Midbrain (tissue), 1 donor: ENCODE measurements around the gene PSMD3.
"Not testable (repeated sequence)": the region's sequence is repeated elsewhere in the genome, so short reads cannot be mapped to it uniquely, and the experiment has no call there.

Source experiments
- DNase-seq: peaks from one replicate; lab custom pipeline; 2025; lab: John Stamatoyannopoulos, UW

PSMD3 gene

DNA sequence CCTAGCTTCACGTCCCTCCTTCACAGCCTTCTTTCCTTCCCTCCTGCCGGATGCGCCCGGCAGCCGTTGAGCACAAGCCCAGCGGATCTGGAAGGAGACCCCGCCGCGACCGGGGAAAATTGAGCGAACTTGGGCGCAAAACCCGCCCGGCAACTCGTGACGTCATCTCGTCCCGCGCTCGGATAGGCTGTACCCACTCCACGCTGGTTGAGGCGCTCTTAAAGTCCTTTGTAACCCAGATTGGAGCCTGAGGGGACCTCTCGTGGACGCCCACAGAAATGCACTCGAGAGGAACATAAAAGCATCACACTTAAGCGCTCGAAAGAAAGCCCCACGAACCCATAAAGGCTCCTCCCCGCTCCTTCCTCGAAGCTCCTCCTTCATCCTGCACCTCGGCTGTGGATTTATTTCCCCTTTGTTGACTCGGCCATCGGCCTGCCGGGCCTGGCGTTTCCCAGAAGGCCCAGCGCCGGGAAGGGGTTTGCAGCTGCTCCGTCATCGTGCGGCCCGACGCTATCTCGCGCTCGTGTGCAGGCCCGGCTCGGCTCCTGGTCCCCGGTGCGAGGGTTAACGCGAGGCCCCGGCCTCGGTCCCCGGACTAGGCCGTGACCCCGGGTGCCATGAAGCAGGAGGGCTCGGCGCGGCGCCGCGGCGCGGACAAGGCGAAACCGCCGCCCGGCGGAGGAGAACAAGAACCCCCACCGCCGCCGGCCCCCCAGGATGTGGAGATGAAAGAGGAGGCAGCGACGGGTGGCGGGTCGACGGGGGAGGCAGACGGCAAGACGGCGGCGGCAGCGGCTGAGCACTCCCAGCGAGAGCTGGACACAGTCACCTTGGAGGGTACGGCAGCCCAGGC, at the start of gene PSMD3:
TSS of gene PSMD3 (plus strand) at position 457 of the 856 bp plus-strand sequence. CDS start at position 621, 164 bp downstream.
- peak; percentile 100 for DNase-seq

DNA sequence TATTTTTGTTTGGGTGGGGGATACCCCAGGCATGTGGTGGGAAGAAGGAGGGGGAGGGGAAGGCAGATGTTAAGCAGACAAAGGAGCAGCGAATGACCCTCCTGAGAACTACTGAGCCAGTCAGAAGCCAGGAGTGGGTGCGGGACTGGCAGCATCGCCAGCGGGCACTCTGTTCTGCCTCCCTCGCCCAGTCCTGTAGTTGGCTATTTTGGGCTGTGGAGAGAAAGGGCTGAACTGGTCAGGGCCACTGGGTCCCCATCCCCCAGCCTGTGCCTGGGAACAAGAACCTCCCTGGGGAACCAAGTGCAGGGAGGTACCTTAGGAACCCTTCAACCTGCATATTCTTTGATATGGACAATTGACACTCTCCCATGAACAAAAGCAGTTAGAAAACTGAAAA, 46.7 kb upstream of the PSMD3 start:
- DNase-seq = no peak

DNA sequence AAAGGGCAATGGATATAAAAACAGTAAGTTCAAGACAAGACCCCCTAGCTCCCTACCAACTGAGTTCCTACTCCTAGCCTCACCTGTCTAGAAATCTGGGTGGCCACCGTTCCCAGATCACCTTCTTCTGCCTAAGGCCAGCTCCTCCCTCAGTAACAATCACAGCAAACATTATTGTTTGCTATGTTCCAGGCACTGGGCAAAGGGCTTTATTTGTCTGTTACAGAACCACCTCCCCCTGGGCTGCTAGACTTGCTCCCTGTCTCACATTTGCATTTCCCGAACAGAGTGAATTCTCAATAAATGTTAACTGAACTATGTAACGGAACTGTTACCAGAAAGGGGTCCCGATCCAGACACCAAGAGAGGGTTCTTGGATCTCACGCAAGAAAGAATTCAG, 46.3 kb upstream of the PSMD3 start:
- no peak for DNase-seq

DNA sequence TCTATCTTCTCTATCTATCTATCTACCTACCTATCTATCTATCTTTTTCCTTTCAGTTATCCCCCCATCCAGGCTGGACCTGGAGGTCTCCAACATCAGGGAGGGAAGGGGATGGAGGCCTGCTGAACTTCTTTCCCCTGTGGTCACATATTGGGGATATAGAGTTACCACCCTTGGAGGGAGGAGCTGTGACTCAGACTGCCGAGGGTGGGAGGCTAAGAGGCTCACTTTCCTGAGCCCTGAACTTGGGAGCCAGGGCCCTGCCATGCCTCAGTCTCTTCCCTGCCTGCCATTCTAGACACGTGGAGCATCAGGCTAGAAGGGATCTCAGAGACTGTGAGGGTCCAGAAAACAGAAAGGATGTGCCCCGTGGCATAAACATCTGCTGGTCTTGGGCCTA, 44.7 kb upstream of the PSMD3 start:
- no peak for DNase-seq

DNA sequence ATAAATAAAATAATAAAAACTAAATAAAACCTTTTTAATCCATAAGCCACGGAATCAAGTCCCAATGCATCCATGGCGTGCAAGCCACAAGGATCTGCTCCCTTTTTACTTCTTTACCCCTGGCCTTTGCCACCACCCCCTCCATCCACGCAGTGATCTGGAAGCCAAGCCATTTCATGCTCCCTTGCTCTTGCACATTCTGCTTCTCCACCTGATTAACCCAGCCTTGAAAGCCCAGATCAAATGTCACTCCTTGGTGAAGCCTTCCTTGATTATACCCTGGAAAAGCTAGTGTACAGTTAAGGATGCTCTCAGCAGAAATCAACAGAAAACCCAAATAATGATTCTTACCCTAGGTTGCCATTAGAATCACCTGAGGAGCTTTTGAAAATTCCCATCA, 43.2 kb upstream of the PSMD3 start:
- no peak for DNase-seq

DNA sequence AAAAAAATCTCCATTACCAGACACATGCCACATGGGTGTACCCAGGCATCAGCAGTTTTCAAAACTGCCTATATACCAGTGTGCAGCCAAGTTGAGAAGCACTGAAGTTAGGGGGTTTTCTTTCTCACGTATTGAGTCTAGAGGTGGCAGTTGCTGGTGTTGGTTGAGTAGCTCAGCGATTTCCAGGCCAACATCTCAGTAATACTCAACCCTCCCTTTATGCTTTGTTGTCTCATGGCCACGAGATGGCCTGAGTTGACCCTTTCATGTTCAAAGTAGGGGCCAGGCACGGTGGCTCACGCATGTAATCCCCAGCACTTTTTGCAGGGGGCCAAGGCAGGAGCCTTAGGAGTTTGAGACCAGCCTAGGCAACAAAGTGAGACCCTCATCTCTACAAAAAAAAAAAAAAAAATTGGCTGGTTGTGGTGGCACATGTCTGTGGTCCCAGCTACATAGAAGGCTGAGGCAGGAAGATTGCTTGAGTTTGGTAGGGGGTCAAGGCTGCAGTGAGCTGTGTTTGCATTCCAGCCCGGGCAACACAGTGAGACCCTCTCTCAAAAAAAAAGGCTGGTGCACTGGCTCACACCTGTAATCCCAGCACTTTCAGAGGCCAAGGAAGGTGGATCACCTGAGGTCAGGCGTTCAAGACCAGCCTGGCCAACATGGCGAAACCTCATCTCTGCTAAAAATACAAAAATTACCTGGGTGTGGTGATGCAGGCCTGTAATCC, 42.3 kb upstream of the PSMD3 start:
- DNase-seq = no peak

DNA sequence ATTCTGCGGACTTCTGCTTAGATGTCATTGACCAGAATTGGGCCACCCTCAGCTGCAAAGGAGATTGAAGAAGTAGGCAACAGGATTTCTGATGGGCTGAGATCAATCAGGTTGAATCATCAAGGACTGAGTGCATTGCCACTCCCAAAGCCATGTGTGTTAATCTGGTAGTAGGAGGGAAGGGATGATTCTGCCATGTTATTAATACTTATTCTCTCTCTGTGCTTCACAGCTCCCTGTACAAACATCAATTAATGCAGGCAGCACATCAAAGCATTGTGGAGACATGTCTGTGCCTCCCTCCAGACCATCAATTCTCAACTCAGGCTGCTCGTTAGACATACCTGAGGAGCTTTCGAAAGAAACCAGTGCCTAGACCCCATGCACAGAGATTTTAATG, 41.5 kb upstream of the PSMD3 start:
- no peak for DNase-seq

DNA sequence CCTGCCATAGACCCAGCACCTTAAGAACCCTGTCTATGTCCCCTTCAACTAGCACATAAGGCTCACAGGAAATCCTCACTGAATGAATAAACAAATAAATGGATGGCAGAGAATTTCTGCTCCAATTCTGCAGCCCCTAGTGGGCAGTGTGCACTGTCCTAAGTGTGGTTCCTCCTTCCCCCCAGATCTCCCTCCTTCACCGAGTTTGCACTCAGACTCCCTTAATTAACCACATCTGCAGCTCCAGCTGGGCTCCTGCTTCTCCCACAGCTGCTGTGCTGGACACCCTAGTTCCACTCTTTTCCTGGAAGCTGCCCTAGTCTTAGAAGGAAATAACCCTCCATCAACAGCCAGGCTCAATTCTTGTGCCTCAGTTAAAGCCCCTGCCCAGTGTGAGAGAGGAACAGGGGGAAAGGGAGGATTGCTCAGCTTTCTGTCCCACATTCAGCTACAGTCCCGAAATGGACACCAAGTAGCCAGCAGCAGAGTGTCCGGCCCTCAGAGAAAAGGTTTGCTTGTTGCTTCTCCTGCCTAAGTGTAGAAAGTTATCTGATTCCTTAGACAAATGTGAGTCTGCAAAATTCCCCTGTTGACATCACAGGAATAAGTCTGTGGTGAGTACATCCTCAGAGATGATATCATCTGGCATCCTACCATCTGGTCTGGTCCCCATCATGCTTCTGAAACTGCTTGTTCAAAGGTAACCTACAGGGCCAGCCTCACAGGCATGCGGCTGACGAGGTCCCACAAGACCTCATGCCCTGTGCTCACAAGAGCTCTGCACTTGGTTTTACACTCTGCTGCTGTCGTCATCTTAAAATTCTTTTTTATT, 40.8 kb upstream of the PSMD3 start:
- DNase-seq = no peak

DNA sequence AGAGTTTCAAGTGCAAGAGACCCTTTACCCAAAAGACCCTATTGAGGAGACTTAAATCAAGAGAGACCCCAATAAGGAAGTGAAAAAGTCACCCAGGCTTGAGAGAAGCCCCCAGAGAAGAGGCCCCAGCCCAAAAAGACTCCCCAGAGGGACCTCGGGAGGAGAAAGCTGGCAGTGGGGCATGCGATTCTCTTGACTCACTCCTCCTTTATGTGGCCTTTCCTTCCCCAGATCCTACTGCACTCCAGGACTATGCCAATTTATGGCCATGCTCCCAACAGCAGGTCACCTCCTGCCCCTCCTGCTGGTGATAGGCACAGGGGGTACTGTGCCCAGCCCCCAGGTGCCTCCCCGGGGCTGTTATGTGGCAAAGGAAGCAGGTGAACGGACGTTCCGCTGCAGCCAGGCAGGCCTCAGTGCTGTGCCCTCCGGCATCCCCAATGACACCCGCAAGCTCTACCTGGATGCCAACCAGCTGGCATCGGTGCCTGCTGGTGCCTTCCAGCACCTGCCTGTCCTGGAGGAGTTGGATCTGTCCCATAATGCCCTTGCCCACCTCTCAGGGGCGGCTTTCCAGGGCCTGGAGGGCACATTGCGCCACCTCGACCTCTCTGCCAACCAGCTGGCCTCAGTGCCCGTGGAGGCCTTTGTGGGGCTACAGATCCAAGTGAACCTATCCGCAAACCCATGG, 36.8 kb upstream of the PSMD3 start:
- no peak for DNase-seq

DNA sequence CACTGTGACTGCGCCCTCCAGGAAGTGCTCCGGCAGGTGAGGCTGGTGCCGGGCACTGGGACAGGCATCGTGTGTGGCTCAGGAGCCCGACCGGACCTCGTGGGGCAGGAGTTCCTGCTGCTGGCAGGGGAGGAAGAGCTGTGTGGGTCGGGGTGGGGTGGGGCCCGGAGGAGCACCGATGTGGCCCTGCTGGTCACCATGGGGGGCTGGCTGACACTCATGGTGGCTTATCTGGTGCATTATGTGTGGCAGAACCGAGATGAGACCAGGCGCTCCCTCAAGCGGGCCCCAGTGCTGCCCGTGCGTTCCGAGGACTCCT, 36.3 kb upstream of the PSMD3 start:
- DNase-seq = no peak

DNA sequence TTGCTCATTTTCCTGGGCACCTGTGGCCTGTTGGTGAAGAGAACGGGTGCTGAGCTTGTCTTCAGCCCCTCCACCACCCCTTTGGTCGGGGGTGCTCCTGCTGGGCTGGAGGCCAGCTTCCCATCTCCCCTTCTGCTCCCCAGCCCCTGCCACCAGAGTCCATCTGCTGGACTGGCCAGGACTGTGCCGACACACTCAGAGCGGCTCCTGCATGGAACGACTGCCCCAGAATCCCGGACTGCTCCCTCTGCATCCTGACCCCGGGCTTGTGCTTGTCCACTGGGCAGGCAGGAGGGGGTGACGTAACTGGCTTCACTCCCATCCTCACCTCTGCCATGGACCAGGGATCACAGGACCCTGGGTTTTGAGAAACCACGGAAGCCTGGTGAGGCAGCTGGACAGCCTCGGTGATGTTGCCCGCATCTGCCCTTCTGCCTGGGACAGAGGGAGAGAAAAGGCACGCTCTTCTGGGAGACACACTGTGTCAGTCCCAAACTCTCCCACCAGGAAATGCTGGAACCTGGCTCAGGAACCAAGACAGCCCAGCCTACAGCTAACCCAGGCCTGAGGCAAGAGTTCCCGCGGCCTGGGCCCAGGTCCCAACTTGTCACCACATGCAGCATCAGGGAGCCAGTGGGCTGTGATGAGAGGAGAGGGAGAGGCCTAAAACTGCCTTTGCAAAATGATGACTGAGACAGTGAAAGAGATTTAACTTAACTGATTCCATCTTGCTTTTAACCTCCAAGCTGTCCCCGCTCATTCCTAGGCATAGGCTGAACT, 33.9 kb upstream of the PSMD3 start:
- DNase-seq = no peak

DNA sequence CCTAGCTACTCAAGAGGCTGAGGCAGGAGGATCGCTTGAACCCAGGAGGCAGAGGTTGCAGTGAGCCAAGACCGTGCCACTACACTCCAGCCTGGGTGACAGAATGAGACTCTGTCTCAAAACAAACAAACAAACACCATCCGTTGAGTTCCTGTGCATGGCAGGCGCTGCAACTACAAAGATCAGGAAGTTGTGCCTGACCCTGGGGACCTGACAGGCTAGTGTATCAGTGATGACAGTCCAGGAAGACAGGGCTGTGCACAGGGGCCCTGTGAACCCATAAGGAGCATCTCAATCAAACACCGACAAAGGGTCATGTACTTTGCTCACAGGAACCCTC, 32.1 kb upstream of the PSMD3 start:
- DNase-seq = not testable (repeated sequence)

DNA sequence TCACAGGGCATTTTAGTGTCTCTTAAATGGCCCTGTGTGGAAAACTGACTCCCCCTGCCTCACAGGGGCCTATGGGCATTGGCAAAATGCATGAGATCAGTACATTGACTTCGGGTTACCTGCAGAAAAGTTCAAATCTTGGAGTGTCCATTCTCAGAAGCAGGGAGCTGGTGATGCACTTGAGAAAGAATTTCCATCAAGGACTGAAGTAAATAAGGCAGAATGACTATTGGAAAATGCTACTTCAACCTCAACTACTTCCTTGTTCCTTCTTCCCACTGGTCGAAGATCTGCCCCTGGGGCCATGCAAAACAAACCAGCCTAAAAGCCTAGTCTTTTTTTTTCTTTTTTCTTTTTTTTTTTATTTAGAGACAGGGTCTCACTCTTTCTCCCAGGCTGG, 31.6 kb upstream of the PSMD3 start:
- no peak for DNase-seq

DNA sequence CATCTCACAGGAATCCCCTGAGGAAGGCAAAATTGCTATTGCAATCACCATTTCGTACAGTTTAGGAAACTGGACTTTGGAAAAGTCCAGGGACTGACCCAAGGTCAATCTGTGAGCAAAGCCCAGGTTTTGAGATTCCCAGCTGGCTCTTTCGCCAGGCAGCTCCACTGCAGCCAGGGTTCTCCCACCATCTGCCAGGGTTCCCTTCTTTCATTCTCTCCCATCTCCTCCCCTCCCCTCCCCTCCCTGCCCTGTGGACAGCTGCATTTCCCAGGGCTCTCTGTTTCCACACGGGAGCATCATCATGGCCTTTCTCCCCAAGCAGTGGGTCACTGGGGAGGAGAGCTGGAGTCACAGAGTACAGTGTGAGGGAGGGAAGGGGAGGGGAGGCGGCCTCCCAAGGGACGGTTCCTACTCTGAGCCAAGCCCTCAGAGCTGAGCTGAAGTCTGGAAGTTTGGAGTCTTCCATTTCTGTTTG, 29.7 kb upstream of the PSMD3 start:
- no peak for DNase-seq

DNA sequence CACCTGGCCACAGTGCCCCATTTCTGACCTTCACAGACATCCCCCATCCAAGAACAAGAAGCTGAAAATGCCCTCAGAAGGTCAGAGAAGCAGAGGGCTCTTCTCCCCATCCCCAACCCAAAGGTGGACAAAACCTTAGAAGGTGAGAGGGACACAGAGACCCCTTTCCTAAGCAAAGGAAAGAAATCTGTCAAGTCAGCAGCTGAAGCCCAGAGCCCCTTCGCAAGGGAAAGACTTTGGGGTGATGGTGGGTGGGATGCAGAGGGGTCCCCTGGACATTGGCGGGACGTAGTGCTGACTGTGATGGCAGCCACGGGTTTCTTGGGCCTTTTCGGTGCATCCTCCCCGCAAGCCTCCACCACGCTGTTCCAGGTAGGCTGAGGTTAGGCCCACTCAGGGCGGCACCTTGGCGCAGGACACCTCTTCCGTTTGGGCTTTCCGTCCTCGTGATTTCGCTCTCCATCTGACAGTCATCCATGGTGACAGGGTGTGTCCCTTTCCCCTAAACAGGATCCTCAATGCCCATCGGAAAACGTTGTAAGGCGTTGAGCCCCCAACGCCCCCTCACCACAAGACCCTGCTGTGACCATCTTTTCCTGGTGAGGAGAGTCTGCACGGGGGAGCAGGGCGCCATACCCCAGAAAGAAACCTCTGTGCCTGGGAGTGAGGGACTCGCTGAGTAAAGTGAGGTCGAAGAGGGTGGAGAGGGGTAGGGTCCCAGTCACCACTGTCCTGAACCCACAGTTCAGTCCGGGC, 28.5 kb upstream of the PSMD3 start:
- no peak for DNase-seq

DNA sequence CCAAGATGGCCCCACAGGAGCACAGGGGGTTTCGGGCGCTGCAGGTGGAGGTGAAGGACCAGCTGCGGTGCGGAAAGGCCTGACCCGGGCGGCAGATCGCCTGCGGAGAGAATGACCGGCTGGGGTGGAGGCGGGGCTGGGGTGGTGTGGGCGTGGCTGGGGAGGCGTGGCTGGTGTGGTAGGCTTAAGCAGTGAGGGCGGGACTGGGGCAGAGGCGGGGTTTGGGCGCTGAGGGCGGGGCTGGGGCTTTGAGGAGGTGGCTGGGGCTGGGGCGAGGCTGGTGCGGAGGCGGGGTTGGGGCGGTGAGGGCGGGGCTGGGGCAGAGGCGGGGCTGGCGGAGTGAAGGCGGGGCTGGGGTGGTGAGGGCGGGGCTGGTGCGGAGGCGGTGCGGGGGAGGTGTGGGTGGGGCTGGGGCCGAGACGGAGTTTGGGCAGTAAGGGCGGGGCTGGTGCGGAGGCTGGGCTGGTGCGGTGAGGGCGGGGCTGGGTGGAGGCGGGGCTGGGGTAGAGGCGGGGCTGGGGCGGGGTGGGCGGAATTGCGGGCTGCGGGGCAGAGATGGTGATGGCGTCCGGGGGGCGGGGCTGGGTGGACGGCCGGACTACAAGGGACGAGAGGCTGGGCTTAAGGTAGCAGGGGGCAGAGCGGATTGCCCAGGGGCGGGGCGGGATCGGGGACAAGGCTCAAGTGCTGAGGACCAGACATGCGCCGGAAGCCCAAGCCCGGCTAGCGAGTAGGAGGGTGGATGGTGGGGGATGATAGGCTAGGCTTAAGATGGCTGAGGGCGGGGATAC, 27.7 kb upstream of the PSMD3 start:
- DNase-seq = peak; percentile 96

DNA sequence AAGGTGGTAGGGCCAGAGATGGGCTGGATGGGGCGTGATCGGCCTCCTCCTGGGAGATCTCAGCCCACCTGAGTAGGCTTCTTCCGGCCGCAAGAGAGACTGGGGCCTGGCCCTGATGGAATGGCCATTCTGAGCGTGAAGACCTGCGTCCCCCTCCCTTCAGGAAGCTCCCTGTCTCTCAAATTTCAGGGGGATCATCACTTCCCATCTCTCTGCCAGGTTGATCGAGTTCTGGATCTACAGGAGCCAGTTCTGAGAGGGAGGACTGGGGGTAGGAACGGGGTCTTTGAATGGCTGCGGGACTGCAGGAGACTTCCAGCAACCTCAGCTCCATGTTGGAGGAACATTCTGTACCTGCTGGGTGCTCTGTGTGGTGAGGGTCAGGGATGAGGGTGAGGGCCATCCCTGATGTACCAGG, 27.1 kb upstream of the PSMD3 start:
- DNase-seq = no peak

DNA sequence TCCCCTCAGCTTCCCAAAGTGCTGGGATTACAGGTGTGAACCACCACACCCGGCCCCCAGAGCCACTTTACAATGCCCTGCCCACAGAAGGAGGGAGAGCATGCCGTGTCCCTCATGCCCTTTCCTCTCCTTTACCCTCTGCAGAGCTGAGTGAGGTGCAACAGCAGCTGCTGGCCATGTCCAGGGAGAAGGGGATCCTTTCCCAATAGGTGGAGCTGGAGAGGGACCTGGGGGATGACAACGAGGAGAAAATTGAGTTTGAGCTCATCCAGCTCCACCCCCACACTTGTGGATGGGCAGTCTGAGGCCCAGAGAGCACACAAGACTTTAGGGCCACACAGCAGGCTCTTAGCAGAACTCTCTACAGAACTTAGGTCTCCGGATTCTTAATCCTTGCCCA, 25.7 kb upstream of the PSMD3 start:
- DNase-seq = no peak

DNA sequence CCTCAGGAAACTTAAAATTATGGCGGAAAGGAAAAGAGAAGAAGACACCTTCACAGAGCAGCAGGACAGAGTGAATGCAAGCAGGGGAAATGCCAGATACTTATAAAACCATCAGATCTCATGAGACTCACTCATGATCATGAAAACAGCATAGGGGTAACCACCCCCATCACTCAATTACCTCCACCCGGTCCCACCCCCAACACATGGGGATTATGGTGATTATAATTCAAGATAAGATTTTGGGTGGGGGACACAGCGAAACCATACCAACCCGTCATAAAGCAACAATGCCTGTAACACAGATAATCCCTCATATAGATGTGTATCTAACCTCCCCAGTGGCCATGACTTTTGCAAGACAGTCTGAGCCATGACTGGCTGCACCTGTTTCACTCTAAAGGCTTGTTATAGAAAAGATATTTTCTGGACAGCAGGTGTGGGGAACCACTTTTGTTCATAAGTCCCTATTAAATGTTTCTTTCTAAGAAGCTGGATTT, 24.8 kb upstream of the PSMD3 start:
- DNase-seq = no peak
